SK-N-SH treated with all-trans-retinoic acid at 6 μM for 48 hours (cell line): ENCODE measurements around the gene LRRC7.

Experiments used
- ATAC-seq: fragments of 200-7000 bp; cut with Tn5 transposase; 3 replicates; pipeline ENCODE4 v1.9.1; 2020; ENCODE audit warnings: mild to moderate bottlenecking, moderate library complexity
- ARNTL ChIP-seq: fragments of 450-650 bp; formaldehyde crosslinking; IDR thresholded peaks from 2 replicates; pipeline ENCODE4 v1.5.0; 2020; ENCODE audit warnings: low read depth, mild to moderate bottlenecking, moderate library complexity, borderline replicate concordance
- BACH2 ChIP-seq: fragments of 250-450 bp; sonication (Bioruptor Pico); IDR thresholded peaks from 2 replicates; pipeline ENCODE4 v1.9.0; 2021; ENCODE audit warnings: mild to moderate bottlenecking, borderline replicate concordance
- CSDC2 ChIP-seq: fragments of 250-450 bp; sonication (Bioruptor Pico); IDR thresholded peaks from 2 replicates; pipeline ENCODE4 v1.5.0; 2020; ENCODE audit warnings: mild to moderate bottlenecking, moderate library complexity
- ESRRG ChIP-seq: fragments of 250-450 bp; sonication (Bioruptor Pico); IDR thresholded peaks from 2 replicates; pipeline ENCODE4 v1.6.1; 2021; ENCODE audit warnings: mild to moderate bottlenecking
- GLIS3 ChIP-seq: fragments of 250-450 bp; sonication (Bioruptor Pico); IDR thresholded peaks from 2 replicates; pipeline ENCODE4 v1.5.0; 2020; ENCODE audit warnings: mild to moderate bottlenecking, moderate library complexity
- ISL1 ChIP-seq: fragments of 250-450 bp; sonication (Bioruptor Pico); IDR thresholded peaks from 2 replicates; pipeline ENCODE4 v2.1.2; 2022; ENCODE audit warnings: mild to moderate bottlenecking, moderate library complexity
- OSR1 ChIP-seq: fragments of 250-450 bp; sonication (Bioruptor Pico); IDR thresholded peaks from 2 replicates; pipeline ENCODE4 v1.8.0; 2022; ENCODE audit warnings: moderate library complexity, mild to moderate bottlenecking, inconsistent platforms
- PPARA ChIP-seq: fragments of 250-450 bp; sonication (Bioruptor Pico); IDR thresholded peaks from 2 replicates; pipeline ENCODE4 v1.5.0; 2020; ENCODE audit warnings: mild to moderate bottlenecking, borderline replicate concordance
- RARB ChIP-seq: fragments of 250-450 bp; sonication (Bioruptor Pico); IDR thresholded peaks from 2 replicates; pipeline ENCODE4 v1.8.0; 2021; ENCODE audit warnings: mild to moderate bottlenecking, moderate library complexity
- SNAI2 ChIP-seq: fragments of 250-450 bp; sonication (Bioruptor Pico); IDR thresholded peaks from 2 replicates; pipeline ENCODE4 v1.5.0; 2020; ENCODE audit warnings: mild to moderate bottlenecking, moderate library complexity
- TCF4 ChIP-seq: fragments of 250-450 bp; sonication (Bioruptor Pico); IDR thresholded peaks from 2 replicates; pipeline ENCODE4 v1.8.0; 2021; ENCODE audit warnings: mild to moderate bottlenecking, moderate library complexity, borderline replicate concordance
- TOX ChIP-seq: fragments of 250-450 bp; sonication (Bioruptor Pico); IDR thresholded peaks from 2 replicates; pipeline ENCODE4 v1.8.0; 2021; ENCODE audit warnings: mild to moderate bottlenecking, moderate library complexity, borderline replicate concordance
- ZC3H10 ChIP-seq: fragments of 250-450 bp; sonication (Bioruptor Pico); IDR thresholded peaks from 2 replicates; pipeline ENCODE4 v1.5.1; 2021; ENCODE audit warnings: mild to moderate bottlenecking, moderate library complexity
- ZFP3 ChIP-seq: fragments of 250-450 bp; sonication (Bioruptor Pico); IDR thresholded peaks from 2 replicates; pipeline ENCODE4 v1.5.0; 2020; ENCODE audit warnings: mild to moderate bottlenecking, moderate library complexity
- ZFP30 ChIP-seq: fragments of 450-650 bp; formaldehyde crosslinking; IDR thresholded peaks from 2 replicates; pipeline ENCODE4 v1.5.0; 2022; ENCODE audit warnings: mild to moderate bottlenecking, moderate library complexity
- ZNF565 ChIP-seq: fragments of 450-650 bp; formaldehyde crosslinking; conservative IDR thresholded peaks from 2 replicates; pipeline ENCODE4 v1.5.0; 2020; ENCODE audit warnings: low read depth, mild to moderate bottlenecking, moderate library complexity
- ZNF70 ChIP-seq: fragments of 450-650 bp; formaldehyde crosslinking; IDR thresholded peaks from 2 replicates; pipeline ENCODE4 v1.5.0; 2020; ENCODE audit warnings: mild to moderate bottlenecking, moderate library complexity
- ZNF8 ChIP-seq: fragments of 450-650 bp; formaldehyde crosslinking; IDR thresholded peaks from 2 replicates; pipeline ENCODE4 v1.5.0; 2020; ENCODE audit warnings: mild to moderate bottlenecking, moderate library complexity
- TF ChIP-seq, protein P1 (sequence below): fragments of 250-450 bp; sonication (Bioruptor Pico); IDR thresholded peaks from 2 replicates; pipeline ENCODE4 v1.8.0; 2020; ENCODE audit warnings: mild to moderate bottlenecking, moderate library complexity, borderline replicate concordance
- TF ChIP-seq, protein P2 (sequence below): fragments of 250-450 bp; sonication (Bioruptor Pico); IDR thresholded peaks from 2 replicates; pipeline ENCODE4 v1.5.0; 2020; ENCODE audit warnings: mild to moderate bottlenecking, moderate library complexity
- TF ChIP-seq, protein P3 (sequence below): fragments of 250-450 bp; sonication (Bioruptor Pico); IDR thresholded peaks from 2 replicates; pipeline ENCODE4 v1.5.1; 2020; ENCODE audit warnings: low read depth, mild to moderate bottlenecking, moderate library complexity
- TF ChIP-seq, protein P4 (sequence below): fragments of 250-450 bp; sonication (Bioruptor Pico); IDR thresholded peaks from 2 replicates; pipeline ENCODE4 v1.5.1; 2021; ENCODE audit warnings: mild to moderate bottlenecking, moderate library complexity

Gene LRRC7

DNA sequence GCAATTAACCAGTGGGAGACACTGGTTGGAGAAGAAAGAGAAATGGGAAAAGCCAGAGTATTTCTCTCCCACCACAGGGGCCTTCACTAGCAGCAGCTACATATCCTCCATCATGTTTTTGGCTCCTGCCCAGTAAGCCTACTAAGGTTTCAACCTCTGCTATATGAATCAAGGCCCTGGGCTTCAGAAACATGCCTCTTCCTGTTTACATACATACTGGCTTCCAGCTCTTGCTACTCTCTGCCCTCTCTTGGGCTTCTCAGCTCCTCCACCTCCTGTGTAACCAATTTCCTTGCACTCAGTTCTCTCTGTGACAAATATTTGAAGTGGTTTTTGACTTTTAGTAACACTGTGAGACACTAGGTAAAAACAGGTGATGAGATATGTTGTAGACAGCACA is 80.8 kb downstream of the LRRC7 start:
- TF ChIP-seq ARNTL (CRISPR knock-in tag), result no peak
- ATAC-seq, result no peak

DNA sequence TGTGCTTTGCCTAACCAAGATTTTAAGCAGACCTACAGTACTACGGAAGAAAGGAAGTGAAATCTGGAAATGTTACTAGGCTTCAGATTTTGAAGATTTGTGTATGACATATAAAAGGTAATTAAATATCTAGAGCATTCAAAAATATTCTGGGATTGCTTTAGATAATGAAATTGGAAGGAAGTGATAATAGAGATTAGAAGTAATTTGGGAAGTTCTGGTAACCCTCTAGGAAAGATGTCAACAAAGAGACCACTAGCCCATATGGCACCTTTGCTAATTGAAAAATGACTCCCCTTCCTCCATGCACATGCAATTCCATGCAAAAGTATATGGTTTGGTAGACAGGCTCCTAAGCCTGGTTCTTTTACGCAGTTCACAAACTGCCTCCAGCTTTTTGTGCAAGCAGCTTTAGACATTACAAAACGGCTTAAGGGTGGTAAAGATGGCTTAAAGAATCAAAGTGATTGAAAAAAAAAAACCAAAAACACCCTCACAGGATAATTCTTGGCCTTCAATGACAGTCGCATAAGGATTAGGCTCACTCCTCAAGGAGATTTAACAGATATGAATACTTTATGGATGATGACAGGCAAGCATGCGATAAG is 81.8 kb downstream of the LRRC7 start:
- ATAC-seq, result no peak
- peak; percentile 36; the same call in 1 of the 2 replicates for TF ChIP-seq TCF4 (CRISPR knock-in tag)
- no peak for TF ChIP-seq ZC3H10 (CRISPR knock-in tag)
- TF ChIP-seq, all 23 proteins: peak for 1

DNA sequence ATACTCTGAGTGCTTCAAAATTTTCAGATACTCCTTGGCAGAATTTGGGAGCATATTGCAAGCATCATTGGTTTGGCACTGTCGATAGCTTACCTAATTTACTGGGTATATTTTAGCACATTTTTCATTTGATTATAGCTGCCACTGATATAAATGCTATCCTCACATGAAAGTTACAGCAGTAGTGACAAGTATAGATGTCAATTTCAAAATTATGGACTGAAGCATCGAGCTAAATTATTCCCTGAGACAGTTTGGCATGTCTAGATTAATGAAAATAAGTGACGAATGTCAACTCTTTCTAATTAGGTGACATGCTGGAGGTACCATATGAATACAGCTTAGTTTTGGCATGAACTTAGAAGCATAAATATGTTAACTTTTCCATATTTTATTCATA is 83.1 kb downstream of the LRRC7 start:
- ATAC-seq, result no peak
- TF ChIP-seq ESRRG (no peak), SNAI2 (CRISPR knock-in tag) (no peak), PPARA (CRISPR knock-in tag) (no peak), TOX (CRISPR knock-in tag) (no peak), CSDC2 (CRISPR knock-in tag) (no peak), OSR1 (CRISPR knock-in tag) (no peak), BACH2 (CRISPR knock-in tag) (no peak), ZC3H10 (CRISPR knock-in tag) (no peak), ZFP30 (CRISPR knock-in tag) (no peak), ISL1 (CRISPR knock-in tag) (no peak), ZFP3 (CRISPR knock-in tag) (no peak), RARB (CRISPR knock-in tag) (no peak), ZNF8 (CRISPR knock-in tag) (no peak), ZNF565 (no peak)
- TF ChIP-seq, protein P1, sequence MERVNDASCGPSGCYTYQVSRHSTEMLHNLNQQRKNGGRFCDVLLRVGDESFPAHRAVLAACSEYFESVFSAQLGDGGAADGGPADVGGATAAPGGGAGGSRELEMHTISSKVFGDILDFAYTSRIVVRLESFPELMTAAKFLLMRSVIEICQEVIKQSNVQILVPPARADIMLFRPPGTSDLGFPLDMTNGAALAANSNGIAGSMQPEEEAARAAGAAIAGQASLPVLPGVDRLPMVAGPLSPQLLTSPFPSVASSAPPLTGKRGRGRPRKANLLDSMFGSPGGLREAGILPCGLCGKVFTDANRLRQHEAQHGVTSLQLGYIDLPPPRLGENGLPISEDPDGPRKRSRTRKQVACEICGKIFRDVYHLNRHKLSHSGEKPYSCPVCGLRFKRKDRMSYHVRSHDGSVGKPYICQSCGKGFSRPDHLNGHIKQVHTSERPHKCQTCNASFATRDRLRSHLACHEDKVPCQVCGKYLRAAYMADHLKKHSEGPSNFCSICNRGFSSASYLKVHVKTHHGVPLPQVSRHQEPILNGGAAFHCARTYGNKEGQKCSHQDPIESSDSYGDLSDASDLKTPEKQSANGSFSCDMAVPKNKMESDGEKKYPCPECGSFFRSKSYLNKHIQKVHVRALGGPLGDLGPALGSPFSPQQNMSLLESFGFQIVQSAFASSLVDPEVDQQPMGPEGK (CRISPR knock-in tag), result no peak
- TF ChIP-seq, protein P2, sequence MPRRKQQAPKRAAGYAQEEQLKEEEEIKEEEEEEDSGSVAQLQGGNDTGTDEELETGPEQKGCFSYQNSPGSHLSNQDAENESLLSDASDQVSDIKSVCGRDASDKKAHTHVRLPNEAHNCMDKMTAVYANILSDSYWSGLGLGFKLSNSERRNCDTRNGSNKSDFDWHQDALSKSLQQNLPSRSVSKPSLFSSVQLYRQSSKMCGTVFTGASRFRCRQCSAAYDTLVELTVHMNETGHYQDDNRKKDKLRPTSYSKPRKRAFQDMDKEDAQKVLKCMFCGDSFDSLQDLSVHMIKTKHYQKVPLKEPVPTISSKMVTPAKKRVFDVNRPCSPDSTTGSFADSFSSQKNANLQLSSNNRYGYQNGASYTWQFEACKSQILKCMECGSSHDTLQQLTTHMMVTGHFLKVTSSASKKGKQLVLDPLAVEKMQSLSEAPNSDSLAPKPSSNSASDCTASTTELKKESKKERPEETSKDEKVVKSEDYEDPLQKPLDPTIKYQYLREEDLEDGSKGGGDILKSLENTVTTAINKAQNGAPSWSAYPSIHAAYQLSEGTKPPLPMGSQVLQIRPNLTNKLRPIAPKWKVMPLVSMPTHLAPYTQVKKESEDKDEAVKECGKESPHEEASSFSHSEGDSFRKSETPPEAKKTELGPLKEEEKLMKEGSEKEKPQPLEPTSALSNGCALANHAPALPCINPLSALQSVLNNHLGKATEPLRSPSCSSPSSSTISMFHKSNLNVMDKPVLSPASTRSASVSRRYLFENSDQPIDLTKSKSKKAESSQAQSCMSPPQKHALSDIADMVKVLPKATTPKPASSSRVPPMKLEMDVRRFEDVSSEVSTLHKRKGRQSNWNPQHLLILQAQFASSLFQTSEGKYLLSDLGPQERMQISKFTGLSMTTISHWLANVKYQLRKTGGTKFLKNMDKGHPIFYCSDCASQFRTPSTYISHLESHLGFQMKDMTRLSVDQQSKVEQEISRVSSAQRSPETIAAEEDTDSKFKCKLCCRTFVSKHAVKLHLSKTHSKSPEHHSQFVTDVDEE (CRISPR knock-in tag), result no peak
- TF ChIP-seq, protein P3, sequence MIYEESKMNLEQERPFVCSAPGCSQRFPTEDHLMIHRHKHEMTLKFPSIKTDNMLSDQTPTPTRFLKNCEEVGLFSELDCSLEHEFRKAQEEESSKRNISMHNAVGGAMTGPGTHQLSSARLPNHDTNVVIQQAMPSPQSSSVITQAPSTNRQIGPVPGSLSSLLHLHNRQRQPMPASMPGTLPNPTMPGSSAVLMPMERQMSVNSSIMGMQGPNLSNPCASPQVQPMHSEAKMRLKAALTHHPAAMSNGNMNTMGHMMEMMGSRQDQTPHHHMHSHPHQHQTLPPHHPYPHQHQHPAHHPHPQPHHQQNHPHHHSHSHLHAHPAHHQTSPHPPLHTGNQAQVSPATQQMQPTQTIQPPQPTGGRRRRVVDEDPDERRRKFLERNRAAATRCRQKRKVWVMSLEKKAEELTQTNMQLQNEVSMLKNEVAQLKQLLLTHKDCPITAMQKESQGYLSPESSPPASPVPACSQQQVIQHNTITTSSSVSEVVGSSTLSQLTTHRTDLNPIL (CRISPR knock-in tag), result no peak

DNA sequence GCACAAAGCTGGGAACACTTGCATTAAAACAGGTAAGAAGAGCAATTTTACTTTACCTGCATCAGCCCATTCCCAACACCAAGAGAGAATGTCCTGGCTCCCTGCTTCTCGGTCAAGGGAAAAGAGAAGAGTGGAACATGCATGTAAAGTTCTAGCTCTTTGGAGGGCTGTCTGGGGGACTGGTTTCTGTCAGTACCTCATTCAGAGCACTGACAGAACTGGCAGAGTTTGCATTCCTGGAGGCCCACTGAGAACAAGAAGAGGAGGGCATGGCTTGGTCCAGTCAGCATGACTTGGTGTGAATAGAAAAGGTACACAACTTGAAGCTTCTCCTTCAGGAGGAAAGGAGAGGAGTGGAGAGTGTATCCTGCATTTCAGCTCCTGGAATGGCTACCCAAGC is 83.9 kb downstream of the LRRC7 start:
- TF ChIP-seq TOX (CRISPR knock-in tag) (no peak), ISL1 (CRISPR knock-in tag) (no peak)
- TF ChIP-seq, protein P4, sequence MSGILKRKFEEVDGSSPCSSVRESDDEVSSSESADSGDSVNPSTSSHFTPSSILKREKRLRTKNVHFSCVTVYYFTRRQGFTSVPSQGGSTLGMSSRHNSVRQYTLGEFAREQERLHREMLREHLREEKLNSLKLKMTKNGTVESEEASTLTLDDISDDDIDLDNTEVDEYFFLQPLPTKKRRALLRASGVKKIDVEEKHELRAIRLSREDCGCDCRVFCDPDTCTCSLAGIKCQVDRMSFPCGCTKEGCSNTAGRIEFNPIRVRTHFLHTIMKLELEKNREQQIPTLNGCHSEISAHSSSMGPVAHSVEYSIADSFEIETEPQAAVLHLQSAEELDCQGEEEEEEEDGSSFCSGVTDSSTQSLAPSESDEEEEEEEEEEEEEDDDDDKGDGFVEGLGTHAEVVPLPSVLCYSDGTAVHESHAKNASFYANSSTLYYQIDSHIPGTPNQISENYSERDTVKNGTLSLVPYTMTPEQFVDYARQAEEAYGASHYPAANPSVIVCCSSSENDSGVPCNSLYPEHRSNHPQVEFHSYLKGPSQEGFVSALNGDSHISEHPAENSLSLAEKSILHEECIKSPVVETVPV, result no peak
- ATAC-seq, result no peak

DNA sequence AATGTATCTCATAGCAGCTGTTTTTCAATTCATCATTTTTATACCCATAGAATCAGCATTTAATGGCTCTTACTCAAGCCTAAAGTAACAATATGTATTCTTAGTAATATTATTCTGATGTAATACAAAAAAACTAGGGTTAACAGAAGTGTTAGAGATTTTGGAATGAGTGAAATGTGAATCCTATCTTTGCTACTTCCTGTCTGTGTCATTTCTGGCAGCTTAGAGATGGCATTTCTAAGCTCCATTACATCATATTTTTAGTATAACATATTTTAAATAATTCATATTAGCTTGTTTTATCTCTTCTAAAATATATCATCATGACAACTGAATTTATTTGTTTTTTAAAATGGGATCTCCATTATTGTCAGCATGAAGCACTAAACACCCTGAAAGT is 90.2 kb downstream of the LRRC7 start:
- no peak for ATAC-seq

More for the DNA sequence above, 90.2 kb downstream of the LRRC7 start:
- TF ChIP-seq ZNF70 (no peak), GLIS3 (CRISPR knock-in tag) (no peak), PPARA (CRISPR knock-in tag) (no peak), RARB (CRISPR knock-in tag) (no peak)
- TF ChIP-seq, protein P3 (CRISPR knock-in tag), result no peak
- TF ChIP-seq, protein P4, result no peak
